ENCODE measurements around the gene MME.
"Not testable (repeated sequence)": the region's sequence is repeated elsewhere in the genome, so short reads cannot be mapped to it uniquely, and the experiment has no call there.

Gene MME

GRCh38 chr3:155134311-155134710 lies 54.2 kb downstream of the MME start:
- FAIRE-seq; DNase-seq (ENCODE audit: insufficient read length, low spot score): not testable (repeated sequence)

GRCh38 chr3:155135003-155135402 lies 54.9 kb downstream of the MME start:
- FAIRE-seq: no peak
- DNase-seq (ENCODE audit: insufficient read length, low spot score): no peak

DNA sequence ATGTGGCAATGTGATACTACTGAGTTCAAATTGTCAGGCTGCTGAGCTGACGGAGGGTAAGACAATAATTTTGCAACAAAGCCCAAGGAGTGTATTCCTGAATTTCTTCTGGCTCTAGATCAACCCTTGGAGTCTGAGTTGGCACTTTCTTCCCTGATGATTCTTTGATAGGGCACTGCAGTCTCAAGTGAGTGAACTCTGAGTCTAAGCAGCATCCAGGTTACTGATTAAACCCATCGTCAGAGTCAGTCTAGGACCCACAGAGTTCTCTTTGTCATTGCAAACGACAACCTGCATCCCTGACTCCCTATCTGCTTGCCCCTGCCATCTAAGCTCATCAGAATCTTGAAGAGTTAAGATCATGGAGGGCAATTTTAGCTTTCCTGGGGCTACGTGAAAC lies 58.6 kb downstream of the MME start:
- no peak for DNase-seq (ENCODE audit: insufficient read length, low spot score)
- FAIRE-seq: no peak

DNA sequence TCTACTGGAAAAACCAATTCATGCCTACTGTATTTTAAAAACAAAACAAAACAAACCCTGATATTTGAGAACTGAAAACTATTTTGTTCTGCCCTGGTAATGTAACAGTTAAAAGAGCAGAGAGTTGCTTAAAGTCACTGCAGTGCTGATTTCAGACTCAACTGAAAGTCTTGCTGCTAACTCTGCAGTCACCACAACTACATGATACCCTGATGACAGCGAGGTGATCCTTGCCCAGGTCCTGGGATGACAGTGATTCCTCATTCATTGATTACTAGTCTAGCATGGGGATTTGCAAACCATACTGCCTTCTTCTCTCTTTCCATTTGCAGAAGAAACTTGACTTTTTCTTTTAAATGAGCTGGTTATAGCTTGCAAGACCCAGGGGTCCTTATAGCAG lies 67.5 kb downstream of the MME start:
- FAIRE-seq (no peak), DNase-seq (ENCODE audit: insufficient read length, low spot score) (no peak)

DNA sequence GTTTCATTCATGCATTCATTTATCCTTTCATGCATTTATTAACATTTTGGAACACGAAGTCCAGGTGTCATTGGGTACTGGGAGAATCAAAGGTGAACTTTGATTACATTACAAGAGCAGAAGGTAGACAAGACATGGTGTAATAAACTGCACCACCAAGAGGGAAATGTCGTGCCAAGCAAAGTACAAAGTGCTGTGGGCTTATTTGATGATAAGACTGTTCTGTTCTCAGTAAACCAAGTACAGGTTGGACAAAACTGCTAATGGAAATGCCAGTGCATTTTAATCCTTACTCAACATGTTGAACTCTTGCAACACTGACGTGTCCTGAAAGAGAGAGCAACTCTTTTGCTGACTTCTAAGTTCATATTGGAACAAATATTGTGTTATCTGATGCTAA lies 69.4 kb downstream of the MME start:
- FAIRE-seq (peak; percentile 55), DNase-seq (ENCODE audit: insufficient read length, low spot score) (no peak)

- DNase-seq (ENCODE audit: insufficient read length, low spot score) (no peak), FAIRE-seq (no peak)
Measured at GRCh38 chr3:155153242-155154186, 73.4 kb downstream of the MME start.

- DNase-seq (ENCODE audit: insufficient read length, low spot score): no peak
- FAIRE-seq: no peak
Measured at GRCh38 chr3:155154255-155154654, 74.1 kb downstream of the MME start.

DNA sequence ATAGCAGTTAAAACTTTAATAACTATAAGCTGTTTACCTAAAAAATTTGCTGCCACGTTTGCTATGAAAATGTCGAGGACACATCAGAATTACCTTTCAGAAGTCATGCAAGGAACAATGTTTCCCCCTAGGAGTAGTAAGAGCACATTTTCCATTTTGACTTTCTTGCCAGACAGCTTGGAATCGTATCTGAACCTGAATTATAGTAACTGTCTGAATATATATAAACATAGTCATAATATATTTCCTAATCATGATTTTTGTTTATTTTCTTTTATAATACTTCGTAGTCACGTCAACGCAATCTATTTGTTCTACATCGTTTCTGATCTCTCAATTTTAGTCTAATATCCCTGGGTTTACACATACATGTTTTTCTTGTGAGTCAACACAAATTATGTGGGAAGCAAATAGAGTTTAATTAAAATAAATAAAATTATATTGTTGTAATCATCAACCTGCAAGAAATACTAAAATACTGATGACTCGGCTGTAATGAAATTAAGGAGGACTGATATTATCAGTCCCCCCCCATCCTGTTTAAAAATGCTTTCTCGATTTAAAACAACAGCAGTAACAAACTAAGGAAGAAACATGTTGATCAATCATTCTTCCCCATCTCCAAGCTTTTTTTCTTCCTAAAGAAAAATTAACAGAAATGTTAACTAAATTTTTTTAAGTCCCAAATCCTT lies 78.4 kb downstream of the MME start:
- DNase-seq (ENCODE audit: insufficient read length, low spot score) (no peak), FAIRE-seq (no peak)

DNA sequence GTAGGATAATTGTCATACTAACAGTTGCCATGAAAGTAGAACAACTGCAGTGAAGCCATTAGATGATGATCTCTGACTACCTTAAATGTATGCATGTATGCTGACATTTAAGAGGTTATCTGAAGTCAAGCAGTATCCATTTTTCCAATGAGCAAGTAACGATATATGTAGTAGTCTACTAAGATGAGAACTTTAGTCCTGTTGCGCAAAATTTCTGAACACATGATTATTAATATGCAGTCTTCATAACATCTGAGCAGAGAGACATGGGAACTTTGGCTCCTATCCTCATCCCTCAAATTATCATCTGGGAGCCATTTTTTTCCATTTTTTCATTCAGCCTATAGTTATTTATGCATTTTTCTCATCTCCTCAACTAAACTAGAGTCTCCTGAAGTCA lies 79.2 kb downstream of the MME start:
- DNase-seq (ENCODE audit: insufficient read length, low spot score) (no peak), FAIRE-seq (peak; percentile 70)

DNA sequence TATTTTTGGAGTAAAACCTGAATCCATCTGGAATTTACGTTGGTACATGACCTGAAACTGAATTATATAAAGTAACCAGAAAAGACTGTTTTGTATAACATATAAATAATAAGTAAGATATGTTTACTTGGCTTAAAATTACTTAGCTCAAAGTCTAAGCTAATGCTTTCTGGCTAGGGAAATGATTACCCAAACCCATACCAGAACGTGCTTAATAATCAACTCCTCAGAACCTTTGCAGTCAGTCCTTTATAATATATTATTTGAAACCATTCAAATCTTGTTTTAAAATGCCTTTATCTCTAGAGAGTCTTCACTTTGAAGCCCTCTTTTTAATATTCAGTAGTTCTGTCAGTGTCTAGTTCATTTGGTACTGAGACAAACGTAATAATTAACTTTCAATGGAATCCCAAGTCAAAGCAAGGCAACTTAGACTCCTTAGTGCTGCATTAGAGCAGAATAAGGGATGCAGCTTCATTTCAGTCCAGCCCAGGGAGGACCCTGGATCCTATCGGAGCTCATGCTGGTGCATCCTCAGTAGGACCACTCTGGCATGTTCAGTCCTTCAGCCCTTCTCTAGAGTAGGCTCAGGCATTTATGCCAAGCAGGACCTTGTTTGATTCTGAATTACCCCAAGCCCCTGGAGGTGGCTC lies 81.6 kb downstream of the MME start:
- no peak for DNase-seq (ENCODE audit: insufficient read length, low spot score)
- FAIRE-seq: no peak

GRCh38 chr3:155164306-155164705 lies 84.2 kb downstream of the MME start:
- DNase-seq (ENCODE audit: insufficient read length, low spot score): no peak

GRCh38 chr3:155166441-155166840 lies 86.3 kb downstream of the MME start:
- DNase-seq (ENCODE audit: insufficient read length, low spot score) (no peak), FAIRE-seq (no peak)

More at GRCh38 chr3:155164306-155164705, 84.2 kb downstream of the MME start:
- no peak for FAIRE-seq

DNA sequence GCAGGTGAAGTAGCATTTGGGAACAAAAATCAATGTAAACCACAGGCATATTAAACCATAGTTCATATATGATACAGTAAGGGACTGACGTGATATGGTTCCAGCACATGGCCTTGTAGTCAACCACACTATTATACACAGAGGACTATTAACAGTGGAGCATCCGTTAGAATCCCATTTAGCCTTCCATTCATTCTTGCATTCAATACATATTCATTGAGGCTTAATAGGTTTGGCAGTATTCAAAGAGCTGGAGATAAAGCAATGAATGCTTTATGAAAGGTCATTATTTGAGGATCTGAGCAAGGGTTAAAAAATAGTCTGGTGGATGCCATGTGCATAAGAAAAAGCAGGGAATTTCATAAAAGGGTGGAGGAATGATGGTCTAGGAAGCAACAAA lies 89.1 kb downstream of the MME start:
- DNase-seq (ENCODE audit: insufficient read length, low spot score) (no peak), FAIRE-seq (no peak)

GRCh38 chr3:155173771-155174170 lies 93.7 kb downstream of the MME start:
- FAIRE-seq: no peak
- no peak for DNase-seq (ENCODE audit: insufficient read length, low spot score)

DNA sequence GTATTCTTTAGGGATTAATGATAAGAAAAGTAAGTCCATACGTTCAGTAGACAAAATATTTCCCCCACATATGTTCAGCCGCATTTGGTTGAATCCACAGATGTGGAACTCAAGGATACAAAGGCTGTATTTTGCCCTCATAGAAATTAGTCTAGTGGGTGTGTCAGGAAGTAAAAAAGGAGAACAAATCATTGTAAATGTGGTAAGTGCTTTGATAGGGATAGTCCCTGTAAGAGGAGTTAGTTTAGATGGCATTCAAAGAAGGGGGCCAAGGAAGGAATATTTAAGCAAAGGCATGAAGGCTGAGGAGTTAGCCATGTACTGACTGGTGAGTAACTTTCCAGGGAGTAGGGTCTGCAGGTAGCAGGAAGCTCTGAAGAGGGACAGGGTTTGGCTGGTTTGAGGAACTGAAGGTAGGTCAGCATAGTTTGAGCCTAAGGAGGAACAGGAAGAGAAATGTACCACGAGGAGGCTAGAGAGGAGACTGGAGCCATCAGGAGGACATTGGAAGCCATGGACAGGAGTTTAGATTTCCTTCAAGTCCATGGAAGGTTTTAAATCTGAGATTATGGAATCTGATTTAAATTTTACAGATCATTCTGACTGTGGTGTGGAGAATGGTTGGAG lies 98.8 kb downstream of the MME start:
- DNase-seq (ENCODE audit: insufficient read length, low spot score) (no peak), FAIRE-seq (no peak)

DNA sequence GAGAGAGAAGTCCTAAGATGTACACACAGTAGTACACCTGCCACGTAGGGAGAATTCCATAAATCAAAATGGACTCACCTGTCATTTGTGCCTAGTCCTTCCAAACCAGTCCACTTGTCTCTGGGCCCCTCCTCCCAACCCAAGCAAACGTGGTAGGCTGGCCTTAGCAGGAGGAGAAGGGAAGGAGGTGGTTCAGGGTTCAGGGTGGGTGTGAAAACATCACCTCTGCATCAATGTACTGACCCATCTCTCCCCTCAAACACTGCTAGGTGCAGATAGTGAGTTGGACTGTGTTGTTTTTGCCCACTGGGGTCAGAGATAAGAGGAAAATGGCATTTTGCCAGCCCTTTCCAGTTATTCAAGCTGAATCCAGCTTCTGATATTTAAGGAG lies 99.3 kb downstream of the MME start:
- DNase-seq (ENCODE audit: insufficient read length, low spot score) (no peak), FAIRE-seq (peak; percentile 66)

GRCh38 chr3:155179966-155180757 lies 100.0 kb downstream of the MME start:
- FAIRE-seq: peak; percentile 23
- no peak for DNase-seq (ENCODE audit: insufficient read length, low spot score)

GRCh38 chr3:155182467-155182866 lies 102.3 kb downstream of the MME start:
- DNase-seq (ENCODE audit: insufficient read length, low spot score) (no peak), FAIRE-seq (no peak)

DNA sequence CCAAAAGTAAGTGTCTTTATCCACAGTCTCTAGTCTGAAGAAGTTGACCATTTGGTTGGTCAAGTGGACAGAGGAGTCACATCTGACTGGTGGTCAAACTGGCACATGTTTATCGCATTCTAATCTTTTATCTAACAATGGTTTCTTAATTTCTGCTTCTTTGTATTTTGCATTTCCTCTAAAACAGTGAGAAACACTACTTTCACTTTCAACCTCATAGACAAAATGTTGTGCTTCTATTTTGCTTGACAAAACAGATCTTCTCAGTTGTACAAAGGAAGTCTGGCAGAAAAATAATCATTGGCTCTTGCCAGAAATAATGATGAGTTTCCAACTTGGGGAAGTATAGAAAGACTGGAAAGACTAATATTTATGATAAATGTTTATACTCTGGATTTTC lies 103.9 kb downstream of the MME start:
- FAIRE-seq: no peak
- DNase-seq (ENCODE audit: insufficient read length, low spot score): no peak

DNA sequence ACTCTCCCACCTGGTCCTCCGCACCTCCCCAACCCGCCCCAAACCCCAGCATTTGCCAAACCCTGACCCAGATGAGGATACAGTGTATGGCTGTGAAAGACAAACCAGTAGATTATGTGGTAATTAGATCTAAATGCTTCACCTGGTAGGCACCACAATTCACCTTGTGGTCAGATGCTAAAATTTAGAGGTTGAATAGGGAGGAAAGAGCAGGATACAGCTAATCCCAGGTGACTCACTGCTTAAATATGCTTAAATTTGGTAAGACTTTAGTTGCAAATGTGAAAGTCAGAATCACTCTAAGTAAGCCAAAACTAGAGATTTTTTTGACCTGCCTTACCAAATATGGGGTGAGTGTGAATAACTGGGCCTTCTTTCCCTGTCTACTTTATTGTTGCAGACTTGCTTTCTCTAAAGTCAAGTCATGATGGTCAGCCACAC lies 105.5 kb downstream of the MME start:
- DNase-seq (ENCODE audit: insufficient read length, low spot score): no peak

More for the DNA sequence above, 105.5 kb downstream of the MME start:
- no peak for FAIRE-seq

Data from HTR-8/SVneo (cell line).